Gastrocnemius medialis (tissue), 4 donors: ENCODE measurements around the gene VGLL4. TPM values are rescaled to one million over a fixed set of nuclear protein-coding genes. Genes with fewer than 3 reads are reported as not detected.

Experiments used
- ATAC-seq, 2 donors: fragments of 150-250 bp; one replicate each; pipeline ENCODE4 v1.9.1; 2016
- DNase-seq, 2 donors: peaks; one replicate each; pipeline ENCODE4 v3.0.0-alpha.2; 2019
- H3K27ac ChIP-seq, 4 donors: fragments of 200-600 bp; sonication (generic); 1 replicate in 1 of 4; 2 replicates in 3 of 4; pipeline ENCODE4 v1.5.1; 2016 to 2018; ENCODE audit warnings: mild to moderate bottlenecking in 2 of 4, moderate library complexity in 1 of 4
- H3K27me3 ChIP-seq, 3 donors: fragments of 200-600 bp; sonication (generic) in 2 of 3; 1 replicate in 1 of 3; 2 replicates in 2 of 3; pipeline versions ENCODE4 v1.5.1 to v1.6.0; 2016 to 2019; ENCODE audit warnings: mild to moderate bottlenecking in 1 of 3, moderate library complexity in 1 of 3
- H3K36me3 ChIP-seq, 2 donors: fragments of 200-600 bp; sonication (generic) in 1 of 2; one replicate each; pipeline ENCODE4 v1.5.1; 2017 to 2018
- H3K4me1 ChIP-seq, 2 donors: fragments of 200-600 bp; sonication (generic) in 1 of 2; one replicate each; pipeline ENCODE4 v1.5.1; 2016 to 2017; ENCODE audit warnings: mild to moderate bottlenecking in 2 of 2
- H3K4me3 ChIP-seq, 4 donors: fragments of 200-600 bp; sonication (generic) in 3 of 4; 1 replicate in 1 of 4; 2 replicates in 3 of 4; pipeline ENCODE4 v1.5.1; 2016 to 2019; ENCODE audit warnings: mild to moderate bottlenecking in 2 of 4
- H3K9me3 ChIP-seq, 3 donors: fragments of 200-600 bp; sonication (generic) in 2 of 3; 1 replicate in 1 of 3; 2 replicates in 2 of 3; pipeline ENCODE4 v1.5.1; 2016 to 2019
- CTCF ChIP-seq, 5 experiments: fragments of 450-650 bp in 3 of 5; fragments of 200-600 bp in 2 of 5; sonication (generic) in 2 of 5; IDR thresholded peaks in 4 of 5; conservative IDR thresholded peaks in 1 of 5; 1 replicate in 4 of 5; 2 replicates in 1 of 5; pipeline ENCODE4 v1.5.1; 2016 to 2019; ENCODE audit warnings: antibody characterized with exemption in 5 of 5, mild to moderate bottlenecking in 3 of 5, moderate library complexity in 3 of 5
- POLR2A ChIP-seq, 2 donors: fragments of 450-650 bp; IDR thresholded peaks; one replicate each; pipeline ENCODE4 v1.6.1; 2017; ENCODE audit warnings: antibody characterized with exemption in 2 of 2, mild to moderate bottlenecking in 2 of 2, moderate library complexity in 2 of 2
- in situ Hi-C, 4 donors: fragments of 200-750 bp; cut with MboI; loops; one replicate each; pipeline versions ENCODE4 v1.15.0 to v1.8.0; 2017; ENCODE audit warnings: low sequenced_read_pairs in 4 of 4
- intact Hi-C: fragments of 100-400 bp; cut with DNase I; formaldehyde crosslinking; loops from one replicate; pipeline ENCODE4 v1.15.1; 2023; ENCODE audit warnings: low total_unique reads
- total RNA-seq, 4 donors: library from RNA; depleted of rRNA; stranded (reverse); fragments of >200 nt; gene quantifications; one replicate each; pipeline versions ENCODE4 v1.1.0 to v1.2.3, GENCODE V29; 2016

VGLL4 gene
- total RNA-seq, 4 donors from 2014 or later = 8.9 to 20.9 (median 12.8) TPM

- Histone ChIP-seq H3K4me3 (peak overlapping the region in 2 of 4 donors; percentile 11 to 12), H3K9me3 (no peaks in the 10 kb centered on the region), H3K4me1 (peaks cover 68 to 69% of the 10 kb centered on the region in 2 donors), H3K27ac (peak overlapping the region; percentile 65 to 76 (median 71)), H3K27me3 (no peaks in the 10 kb centered on the region), H3K36me3 (no peaks in the 10 kb centered on the region)
- ATAC-seq (peak; percentile 24 to 45), DNase-seq (no peak)
- in situ Hi-C loops = no loop called here
- intact Hi-C loops = no loop called here
- no peak for TF ChIP-seq POLR2A (IDR thresholded peaks at IDR 0.05)
- no peak for TF ChIP-seq CTCF (IDR thresholded peaks at IDR 0.05 in 4 of 5, conservative IDR thresholded peaks at IDR 0.05 in 1 of 5)
Measured at GRCh38 chr3:11592445-11593298, 51.0 kb downstream of the VGLL4 start.

GRCh38 chr3:11591391-11592282, 52.1 kb downstream of the VGLL4 start:
- Histone ChIP-seq H3K27ac (peak overlapping the region; percentile 65 to 76 (median 71)), H3K4me1 (peaks cover 78 to 79% of the 10 kb centered on the region in 2 donors), H3K9me3 (no peaks in the 10 kb centered on the region), H3K4me3 (peak overlapping the region in 2 of 4 donors; percentile 16 to 30), H3K36me3 (no peaks in the 10 kb centered on the region), H3K27me3 (no peaks in the 10 kb centered on the region)
- DNase-seq = no peak
- TF ChIP-seq POLR2A (IDR thresholded peaks at IDR 0.05) = no peak
- TF ChIP-seq CTCF (IDR thresholded peaks at IDR 0.05 in 4 of 5, conservative IDR thresholded peaks at IDR 0.05 in 1 of 5) = no peak
- in situ Hi-C loops = no loop called here
- intact Hi-C loops = no loop called here
- ATAC-seq = peak; percentile 26 to 51

GRCh38 chr3:11591002-11591355, 52.7 kb downstream of the VGLL4 start:
- H3K4me1 ChIP-seq = peaks cover 75 to 85% of the 10 kb centered on the region in 2 donors
- in situ Hi-C loops = no loop called here
- H3K4me3 ChIP-seq = peak overlapping the region in 2 of 4 donors; percentile 16 to 30
- H3K9me3 ChIP-seq = no peaks in the 10 kb centered on the region
- H3K27ac ChIP-seq = peak overlapping the region; percentile 65 to 76 (median 71)
- DNase-seq (no peak), ATAC-seq (no peak)
- intact Hi-C loops = no loop called here
- H3K36me3 ChIP-seq = no peaks in the 10 kb centered on the region
- no peaks in the 10 kb centered on the region for H3K27me3 ChIP-seq
- no peak for TF ChIP-seq CTCF (IDR thresholded peaks at IDR 0.05 in 4 of 5, conservative IDR thresholded peaks at IDR 0.05 in 1 of 5)
- no peak for TF ChIP-seq POLR2A (IDR thresholded peaks at IDR 0.05)

GRCh38 chr3:11589706-11590105, 54.0 kb downstream of the VGLL4 start:
- in situ Hi-C loops = no loop called here
- H3K4me1 ChIP-seq = peaks cover 75 to 96% of the 10 kb centered on the region in 2 donors
- H3K9me3 ChIP-seq = no peaks in the 10 kb centered on the region
- DNase-seq (no peak), ATAC-seq (no peak)
- no peak for TF ChIP-seq CTCF (IDR thresholded peaks at IDR 0.05 in 4 of 5, conservative IDR thresholded peaks at IDR 0.05 in 1 of 5)
- no peak for TF ChIP-seq POLR2A (IDR thresholded peaks at IDR 0.05)
- intact Hi-C loops = no loop called here
- H3K36me3 ChIP-seq = no peaks in the 10 kb centered on the region
- H3K27me3 ChIP-seq = no peaks in the 10 kb centered on the region
- H3K4me3 ChIP-seq = no peak overlapping the region
- peak overlapping the region; percentile 48 to 76 (median 66) for H3K27ac ChIP-seq
